Endothelial cell of umbilical vein (primary cell): ENCODE results near the gene HUWE1. TPM values are rescaled to one million over a fixed set of nuclear protein-coding genes. Genes with fewer than 3 reads are reported as not detected.

Experiments used
- BruUV-seq: library from RNA; stranded (reverse); fragments of 400-500 nt; replicated peaks from 2 replicates; lab custom pipeline; 2021; lab: Mats Ljungman, UMichigan
- CTCF ChIA-PET: fragments of 300-600, 350-600 bp; sonication (Branson Sonifier 250); formaldehyde crosslinking; loops from one replicate; lab custom pipeline; 2021; ENCODE audit warnings: antibody characterized with exemption, inconsistent platforms; lab: Charles Lee
- POLR2A ChIA-PET: fragments of 300-600, 350-600 bp; sonication (Branson Sonifier 250); formaldehyde crosslinking; loops from one replicate; lab custom pipeline; 2021; ENCODE audit warnings: antibody characterized with exemption, inconsistent platforms; lab: Charles Lee
- DNase-seq: peaks from one replicate; pipeline ENCODE4 v3.0.0-alpha.2; 2011; ENCODE audit warnings: low read depth, low spot score
- FAIRE-seq: peaks from 2 replicates; lab custom pipeline; 2011; peaks lifted over from hg19 to GRCh38; lab: Jason Lieb, UNC
- H2AFZ ChIP-seq: 2 replicates; pipeline ENCODE4 v1.6.0; 2012; ENCODE audit warnings: low read depth, low read length, control low read depth, inconsistent platforms
- H3K27ac ChIP-seq: 2 replicates; pipeline ENCODE4 v1.5.1; 2011; ENCODE audit warnings: low read depth, mild to moderate bottlenecking, control low read depth, low read length, moderate library complexity; ENCODE audit not compliant: insufficient read depth
- H3K27me3 ChIP-seq, 2 experiments: 2 replicates each; pipeline versions ENCODE4 v1.6.0 to v1.6.1; 2011; ENCODE audit warnings: low read length in 2 of 2, mixed read lengths in 1 of 2; ENCODE audit not compliant: control insufficient read depth in 2 of 2, insufficient read depth in 2 of 2
- H3K36me3 ChIP-seq, 2 experiments: 2 replicates in 1 of 2; 3 replicates in 1 of 2; pipeline ENCODE4 v1.5.1; 2011; ENCODE audit warnings: low read length in 2 of 2, mild to moderate bottlenecking in 1 of 2, moderate library complexity in 1 of 2; ENCODE audit not compliant: control insufficient read depth in 2 of 2, insufficient read depth in 2 of 2; ENCODE audit errors: extremely low read depth in 1 of 2
- H3K4me1 ChIP-seq: 3 replicates; pipeline ENCODE4 v1.5.1; 2011; ENCODE audit warnings: mild to moderate bottlenecking, low read length; ENCODE audit not compliant: control insufficient read depth, insufficient read depth; ENCODE audit errors: extremely low read depth
- H3K4me2 ChIP-seq: 2 replicates; pipeline ENCODE4 v1.6.1; 2011; ENCODE audit warnings: low read length, control low read depth, mixed read lengths; ENCODE audit not compliant: insufficient read depth
- H3K4me3 ChIP-seq, 3 experiments: fragments of 200-600 bp in 1 of 3; sonication (generic), shearing (Covaris generic) in 1 of 3; replicated peaks in 1 of 3; 2 replicates each; pipeline ENCODE4 v1.5.1; 2011 to 2016; ENCODE audit warnings: control low read depth in 3 of 3, low read length in 3 of 3, mild to moderate bottlenecking in 2 of 3, inconsistent platforms in 1 of 3, low read depth in 1 of 3, moderate library complexity in 1 of 3; ENCODE audit not compliant: insufficient read depth in 1 of 3
- H3K79me2 ChIP-seq: 2 replicates; pipeline ENCODE4 v1.6.0; 2012; ENCODE audit warnings: low read length, inconsistent platforms; ENCODE audit not compliant: control insufficient read depth, insufficient read depth
- H3K9ac ChIP-seq: replicated peaks from 2 replicates; pipeline ENCODE3; 2011; ENCODE audit warnings: low read length, control low read depth; ENCODE audit not compliant: insufficient read depth; ENCODE audit errors: extremely low read depth
- H3K9me1 ChIP-seq: replicated peaks from 3 replicates; pipeline ENCODE4 v1.6.0; 2011; ENCODE audit warnings: mild to moderate bottlenecking, low read length; ENCODE audit not compliant: control insufficient read depth, insufficient read depth; ENCODE audit errors: extremely low read depth
- H3K9me3 ChIP-seq: replicated peaks from 2 replicates; pipeline ENCODE4 v1.5.1; 2012; ENCODE audit warnings: low read length, inconsistent platforms; ENCODE audit not compliant: control insufficient read depth, insufficient read depth
- H4K20me1 ChIP-seq: replicated peaks from 2 replicates; pipeline ENCODE3; 2011; ENCODE audit warnings: mild to moderate bottlenecking, low read length; ENCODE audit not compliant: control insufficient read depth, insufficient read depth; ENCODE audit errors: extremely low read depth
- CTCF ChIP-seq, 2 donors: IDR thresholded peaks; 1 replicate in 1 of 2; 2 replicates in 1 of 2; pipeline ENCODE4 v1.5.1; 2011; ENCODE audit warnings: low read length in 2 of 2, mild to moderate bottlenecking in 2 of 2, moderate library complexity in 2 of 2, control low read depth in 1 of 2, inconsistent platforms in 1 of 2, low read depth in 1 of 2; ENCODE audit not compliant: insufficient read depth in 1 of 2; ENCODE audit errors: extremely low read depth in 1 of 2
- EZH2 ChIP-seq: IDR thresholded peaks from 2 replicates; pipeline ENCODE4 v1.6.1; 2012; ENCODE audit warnings: borderline replicate concordance, low read depth, mild to moderate bottlenecking, moderate library complexity, low read length, inconsistent platforms; ENCODE audit not compliant: severe bottlenecking
- FOS ChIP-seq: IDR thresholded peaks from 2 replicates; pipeline ENCODE4 v1.6.1; 2011; ENCODE audit warnings: mild to moderate bottlenecking, low read length, moderate library complexity, borderline replicate concordance; ENCODE audit not compliant: insufficient read depth
- GATA2 ChIP-seq: IDR thresholded peaks from 2 replicates; pipeline ENCODE4 v1.7.0; 2011; ENCODE audit warnings: low read depth, mild to moderate bottlenecking, moderate library complexity, mixed read lengths, low read length; ENCODE audit not compliant: insufficient read length, insufficient read depth
- MAX ChIP-seq: IDR thresholded peaks from 2 replicates; pipeline ENCODE4 v1.6.1; 2011; ENCODE audit not compliant: insufficient read depth, insufficient read length
- MYC ChIP-seq: IDR thresholded peaks from one replicate; pipeline ENCODE4 v1.6.1; 2011; ENCODE audit warnings: mild to moderate bottlenecking, low read depth, low read length
- POLR2A ChIP-seq: IDR thresholded peaks from 2 replicates; pipeline ENCODE4 v1.6.1; 2012; ENCODE audit warnings: low read depth, mild to moderate bottlenecking, control low read depth, low read length
- dilution Hi-C: fragments of 300-500 bp; cut with MboI; formaldehyde crosslinking; loops from one replicate; pipeline ENCODE4 v1.15.0; 2019; ENCODE audit warnings: low sequenced_read_pairs; ENCODE audit not compliant: extremely low pct_ligation_motif_present
- intact Hi-C: fragments of 100-400 bp; cut with micrococcal nuclease; formaldehyde crosslinking; loops from one replicate; pipeline ENCODE4 v1.10.0; 2022
- polyA plus RNA-seq, 4 experiments: library from polyadenylated mRNA; depleted of rRNA in 3 of 4; stranded (reverse) in 3 of 4; unstranded in 1 of 4; fragments of >200 nt; gene quantifications; 2 replicates each; pipeline versions ENCODE4 v1.2.1 to v1.2.3, GENCODE V29; 2011 to 2012; ENCODE audit warnings: missing spikeins in 1 of 4
- total RNA-seq: library from RNA; stranded (reverse); gene quantifications from 2 replicates; pipeline ENCODE4 v1.2.3, GENCODE V29; 2021

The HUWE1 gene
- total and polyA plus RNA-seq, 2 donors (not counting 3 experiments of a cell fraction or from before 2014, with no cell fraction given), result 66.6 to 210 TPM

- intact Hi-C loops (no loop called here), dilution Hi-C loops (no loop called here)
- no TSS peak for BruUV-seq
- FAIRE-seq, result no peak
- ChIA-PET POLR2A (no interaction called here), CTCF (no interaction called here)
- no peak overlapping the region for H3K4me2 ChIP-seq
- no peak overlapping the region for H2AFZ ChIP-seq
- no peak overlapping the region for H3K4me3 ChIP-seq
- no peak for DNase-seq
- H3K27ac ChIP-seq, result no peak overlapping the region
- TF ChIP-seq MYC (no peak), MAX (no peak), EZH2 (no peak), FOS (no peak), CTCF (IDR thresholded peaks at IDR 0.05; ENCODE audit: extremely low read depth in 1 of 2, insufficient read depth in 1 of 2, low read depth in 1 of 2, low read length in 2 of 2) (no peak), POLR2A (no peak), GATA2 (no peak)
- H3K9ac ChIP-seq, result no peak overlapping the region
- H3K79me2 ChIP-seq, result no peaks in the 10 kb centered on the region
- no peaks in the 10 kb centered on the region for H3K27me3 ChIP-seq
- H3K9me1 ChIP-seq, result no peaks in the 10 kb centered on the region
- H3K4me1 ChIP-seq, result no peaks in the 10 kb centered on the region
- H3K9me3 ChIP-seq, result no peaks in the 10 kb centered on the region
- H4K20me1 ChIP-seq, result no peaks in the 10 kb centered on the region
- H3K36me3 ChIP-seq, result no peaks in the 10 kb centered on the region
Measured at GRCh38 chrX:53718073-53718472, 31.6 kb upstream of the HUWE1 start.
